A549 (cell line): ENCODE measurements around the gene CARMIL1.

Experiments
- CTCF ChIP-seq: fragments of >200 bp; sonication (Bioruptor Twin); formaldehyde crosslinking; IDR thresholded peaks from 3 replicates; pipeline ENCODE4 v1.5.1; 2016
- EP300 ChIP-seq, 2 experiments: fragments of >200 bp; sonication (Bioruptor Twin); formaldehyde crosslinking; IDR thresholded peaks; 2 replicates in 1 of 2; 3 replicates in 1 of 2; pipeline ENCODE4 v1.6.1; 2016 to 2017
- RNF2 ChIP-seq: fragments of 200-600 bp; sonication (generic); IDR thresholded peaks from 2 replicates; pipeline ENCODE4 v1.6.1; 2016; ENCODE audit warnings: low read depth, mild to moderate bottlenecking, antibody characterized with exemption, moderate library complexity, borderline replicate concordance
- TF ChIP-seq, protein P1 (sequence below): fragments of 200-600 bp; sonication (generic); IDR thresholded peaks from 2 replicates; pipeline ENCODE4 v1.6.1; 2016; ENCODE audit warnings: antibody characterized with exemption, mild to moderate bottlenecking, moderate library complexity

GRCh38 chr6:25477006-25477590 is 197.9 kb downstream of the CARMIL1 start:
- TF ChIP-seq RNF2 (no peak), EP300 (IDR thresholded peaks at IDR 0.05) (no peak), CTCF (no peak)
- TF ChIP-seq, protein P1, sequence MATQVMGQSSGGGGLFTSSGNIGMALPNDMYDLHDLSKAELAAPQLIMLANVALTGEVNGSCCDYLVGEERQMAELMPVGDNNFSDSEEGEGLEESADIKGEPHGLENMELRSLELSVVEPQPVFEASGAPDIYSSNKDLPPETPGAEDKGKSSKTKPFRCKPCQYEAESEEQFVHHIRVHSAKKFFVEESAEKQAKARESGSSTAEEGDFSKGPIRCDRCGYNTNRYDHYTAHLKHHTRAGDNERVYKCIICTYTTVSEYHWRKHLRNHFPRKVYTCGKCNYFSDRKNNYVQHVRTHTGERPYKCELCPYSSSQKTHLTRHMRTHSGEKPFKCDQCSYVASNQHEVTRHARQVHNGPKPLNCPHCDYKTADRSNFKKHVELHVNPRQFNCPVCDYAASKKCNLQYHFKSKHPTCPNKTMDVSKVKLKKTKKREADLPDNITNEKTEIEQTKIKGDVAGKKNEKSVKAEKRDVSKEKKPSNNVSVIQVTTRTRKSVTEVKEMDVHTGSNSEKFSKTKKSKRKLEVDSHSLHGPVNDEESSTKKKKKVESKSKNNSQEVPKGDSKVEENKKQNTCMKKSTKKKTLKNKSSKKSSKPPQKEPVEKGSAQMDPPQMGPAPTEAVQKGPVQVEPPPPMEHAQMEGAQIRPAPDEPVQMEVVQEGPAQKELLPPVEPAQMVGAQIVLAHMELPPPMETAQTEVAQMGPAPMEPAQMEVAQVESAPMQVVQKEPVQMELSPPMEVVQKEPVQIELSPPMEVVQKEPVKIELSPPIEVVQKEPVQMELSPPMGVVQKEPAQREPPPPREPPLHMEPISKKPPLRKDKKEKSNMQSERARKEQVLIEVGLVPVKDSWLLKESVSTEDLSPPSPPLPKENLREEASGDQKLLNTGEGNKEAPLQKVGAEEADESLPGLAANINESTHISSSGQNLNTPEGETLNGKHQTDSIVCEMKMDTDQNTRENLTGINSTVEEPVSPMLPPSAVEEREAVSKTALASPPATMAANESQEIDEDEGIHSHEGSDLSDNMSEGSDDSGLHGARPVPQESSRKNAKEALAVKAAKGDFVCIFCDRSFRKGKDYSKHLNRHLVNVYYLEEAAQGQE = no peak
